ENCODE results near the gene FBXW7.

Gene FBXW7

GRCh38 chr4:152352215-152352614 is 183.7 kb downstream of the FBXW7 start:
- ATAC-seq, result peak; percentile 34

GRCh38 chr4:152351080-152351479 is 184.8 kb downstream of the FBXW7 start:
- TF ChIP-seq TOX (CRISPR knock-in tag; IDR thresholded peaks at IDR 0.05; ENCODE audit: borderline replicate concordance) (no peak), ZNF70 (CRISPR knock-in tag; IDR thresholded peaks at IDR 0.05) (no peak), ZNF8 (CRISPR knock-in tag; IDR thresholded peaks at IDR 0.05) (no peak), ARNTL (CRISPR knock-in tag; IDR thresholded peaks at IDR 0.05; ENCODE audit: borderline replicate concordance, low read depth) (no peak), ZFP30 (CRISPR knock-in tag; IDR thresholded peaks at IDR 0.05) (no peak), RARB (CRISPR knock-in tag; IDR thresholded peaks at IDR 0.05) (no peak), PATZ1 (CRISPR knock-in tag; IDR thresholded peaks at IDR 0.05; ENCODE audit: borderline replicate concordance) (no peak), CREB5 (CRISPR knock-in tag; IDR thresholded peaks at IDR 0.05; ENCODE audit: low read depth) (no peak), ISL1 (CRISPR knock-in tag; IDR thresholded peaks at IDR 0.05) (no peak), GLIS3 (CRISPR knock-in tag; IDR thresholded peaks at IDR 0.05) (no peak), POU6F1 (CRISPR knock-in tag; IDR thresholded peaks at IDR 0.05; ENCODE audit: borderline replicate concordance, low read depth) (no peak), OSR1 (CRISPR knock-in tag; IDR thresholded peaks at IDR 0.05) (no peak), CSRNP3 (CRISPR knock-in tag; IDR thresholded peaks at IDR 0.05) (no peak), ZFP3 (CRISPR knock-in tag; IDR thresholded peaks at IDR 0.05) (no peak), ESRRG (CRISPR knock-in tag; IDR thresholded peaks at IDR 0.05) (no peak), ZNF565 (CRISPR knock-in tag; conservative IDR thresholded peaks at IDR 0.05; ENCODE audit: low read depth) (no peak), PPARA (CRISPR knock-in tag; IDR thresholded peaks at IDR 0.05; ENCODE audit: borderline replicate concordance) (no peak), CSDC2 (CRISPR knock-in tag; IDR thresholded peaks at IDR 0.05) (no peak), ZC3H10 (CRISPR knock-in tag; IDR thresholded peaks at IDR 0.05) (no peak)
- ATAC-seq, result no peak

More at GRCh38 chr4:152352215-152352614, 183.7 kb downstream of the FBXW7 start:
- no peak for TF ChIP-seq ZNF8 (CRISPR knock-in tag; IDR thresholded peaks at IDR 0.05)
- no peak for TF ChIP-seq ZNF565 (CRISPR knock-in tag; conservative IDR thresholded peaks at IDR 0.05; ENCODE audit: low read depth)
- TF ChIP-seq SNAI2 (CRISPR knock-in tag; IDR thresholded peaks at IDR 0.05), result no peak
- TF ChIP-seq CREB5 (CRISPR knock-in tag; IDR thresholded peaks at IDR 0.05; ENCODE audit: low read depth), result no peak
- no peak for TF ChIP-seq TCF4 (CRISPR knock-in tag; IDR thresholded peaks at IDR 0.05; ENCODE audit: borderline replicate concordance)
- TF ChIP-seq ESRRG (CRISPR knock-in tag; IDR thresholded peaks at IDR 0.05), result no peak
- no peak for TF ChIP-seq CSDC2 (CRISPR knock-in tag; IDR thresholded peaks at IDR 0.05)
- TF ChIP-seq RARB (CRISPR knock-in tag; IDR thresholded peaks at IDR 0.05), result no peak
- no peak for TF ChIP-seq ISL1 (CRISPR knock-in tag; IDR thresholded peaks at IDR 0.05)
- no peak for TF ChIP-seq PATZ1 (CRISPR knock-in tag; IDR thresholded peaks at IDR 0.05; ENCODE audit: borderline replicate concordance)

GRCh38 chr4:152348670-152349069 is 187.2 kb downstream of the FBXW7 start:
- ATAC-seq, result no peak
- no peak for TF ChIP-seq SNAI2 (CRISPR knock-in tag; IDR thresholded peaks at IDR 0.05)
- TF ChIP-seq CSDC2 (CRISPR knock-in tag; IDR thresholded peaks at IDR 0.05), result no peak
- no peak for TF ChIP-seq TSHZ2 (CRISPR knock-in tag; IDR thresholded peaks at IDR 0.05)
- no peak for TF ChIP-seq ARNTL (CRISPR knock-in tag; IDR thresholded peaks at IDR 0.05; ENCODE audit: borderline replicate concordance, low read depth)
- TF ChIP-seq CREB5 (CRISPR knock-in tag; IDR thresholded peaks at IDR 0.05; ENCODE audit: low read depth), result no peak
- TF ChIP-seq POU6F1 (CRISPR knock-in tag; IDR thresholded peaks at IDR 0.05; ENCODE audit: borderline replicate concordance, low read depth), result no peak
